DOHH2 (cell line): ENCODE measurements around the gene OXSR1.

ENCODE experiments used
- H3F3A ChIP-seq: fragments of 200-600 bp; sonication (generic), shearing (Covaris generic); 2 replicates; pipeline ENCODE4 v1.6.0; 2016; ENCODE audit warnings: antibody characterized with exemption, mild to moderate bottlenecking; ENCODE audit not compliant: control insufficient read depth, insufficient read depth
- H3K27ac ChIP-seq: fragments of 200-600 bp; sonication (generic); 2 replicates; pipeline ENCODE4 v1.5.1; 2014; ENCODE audit warnings: low read depth, mild to moderate bottlenecking, low read length, moderate library complexity
- H3K27me3 ChIP-seq: fragments of 200-600 bp; sonication (generic); 2 replicates; pipeline ENCODE4 v1.6.1; 2014; ENCODE audit warnings: mild to moderate bottlenecking, low read length, mixed read lengths; ENCODE audit not compliant: control insufficient read depth
- H3K36me3 ChIP-seq: fragments of 200-600 bp; sonication (generic); 2 replicates; pipeline ENCODE4 v1.6.1; 2014; ENCODE audit warnings: mild to moderate bottlenecking, low read length, moderate library complexity, mixed read lengths; ENCODE audit not compliant: control insufficient read depth
- H3K4me1 ChIP-seq: fragments of 200-600 bp; sonication (generic); 2 replicates; pipeline ENCODE4 v1.6.1; 2014; ENCODE audit warnings: mild to moderate bottlenecking, low read length, mixed read lengths; ENCODE audit not compliant: control insufficient read depth
- H3K4me2 ChIP-seq: fragments of 200-600 bp; sonication (generic); 2 replicates; pipeline ENCODE4 v1.6.0; 2014; ENCODE audit warnings: mild to moderate bottlenecking, low read length, moderate library complexity
- H3K4me3 ChIP-seq: fragments of 200-600 bp; sonication (generic); 2 replicates; pipeline ENCODE4 v1.5.1; 2014; ENCODE audit warnings: mild to moderate bottlenecking, low read length, mixed read lengths
- H3K79me2 ChIP-seq: fragments of 200-600 bp; sonication (generic); 2 replicates; pipeline ENCODE4 v1.6.1; 2014; ENCODE audit warnings: mild to moderate bottlenecking, low read length, mixed read lengths; ENCODE audit not compliant: control insufficient read depth
- H3K9me2 ChIP-seq: fragments of 200-600 bp; sonication (generic); replicated peaks from 2 replicates; pipeline ENCODE4 v1.6.1; 2014; ENCODE audit warnings: mild to moderate bottlenecking, low read length, mixed read lengths; ENCODE audit not compliant: control insufficient read depth
- H3K9me3 ChIP-seq: fragments of 200-600 bp; sonication (generic); 2 replicates; pipeline ENCODE4 v1.6.1; 2014; ENCODE audit warnings: antibody characterized with exemption, low read length, mixed read lengths; ENCODE audit not compliant: control insufficient read depth, insufficient read depth
- H4K20me1 ChIP-seq: fragments of 200-600 bp; sonication (generic); 2 replicates; pipeline ENCODE4 v1.6.0; 2014; ENCODE audit warnings: low read depth, mild to moderate bottlenecking, antibody characterized with exemption, low read length, moderate library complexity; ENCODE audit not compliant: control insufficient read depth, insufficient read depth
- EZH2phosphoT487 ChIP-seq: fragments of 200-600 bp; sonication (generic); IDR thresholded peaks from 2 replicates; pipeline ENCODE4 v1.6.1; 2017; ENCODE audit warnings: borderline replicate concordance, mild to moderate bottlenecking, antibody characterized with exemption, low read length, moderate library complexity, mixed read lengths
- TF ChIP-seq, protein P1 (sequence below): fragments of 200-600 bp; sonication (generic); IDR thresholded peaks from one replicate; pipeline ENCODE4 v1.5.1; 2014; ENCODE audit warnings: antibody characterized with exemption, mild to moderate bottlenecking, low read depth, low read length; ENCODE audit not compliant: poor library complexity, severe bottlenecking

Gene OXSR1

DNA sequence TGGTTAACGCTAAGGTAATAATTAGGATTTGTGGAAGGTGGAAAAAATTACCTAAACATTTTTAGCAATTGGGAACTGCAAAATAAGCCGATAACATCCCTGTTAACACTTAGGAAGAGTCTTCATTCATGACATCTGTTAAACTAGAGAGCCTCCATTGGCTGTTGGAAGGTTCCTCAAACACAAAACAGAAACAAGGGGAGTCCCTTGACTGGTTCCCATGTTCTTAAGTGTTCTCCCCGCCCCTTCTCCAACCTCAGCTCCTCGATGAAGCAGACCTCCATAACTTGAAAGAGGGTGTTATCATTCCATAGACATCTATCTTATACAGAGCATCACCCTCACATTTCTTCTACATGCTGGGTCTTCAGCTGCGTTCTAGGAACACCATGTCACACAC lies 102.8 kb downstream of the OXSR1 start:
- Histone ChIP-seq H4K20me1 (no peaks in the 10 kb centered on the region), H3K27ac (no peak overlapping the region), H3K9me3 (no peaks in the 10 kb centered on the region), H3K4me3 (no peak overlapping the region), H3F3A (no peaks in the 10 kb centered on the region), H3K4me1 (peaks cover 17% of the 10 kb centered on the region), H3K4me2 (peak overlapping the region; percentile 34; the same call in 1 of the 2 replicates), H3K36me3 (no peaks in the 10 kb centered on the region), H3K9me2 (no peaks in the 10 kb centered on the region), H3K79me2 (no peaks in the 10 kb centered on the region), H3K27me3 (no peaks in the 10 kb centered on the region)
- TF ChIP-seq, protein P1, sequence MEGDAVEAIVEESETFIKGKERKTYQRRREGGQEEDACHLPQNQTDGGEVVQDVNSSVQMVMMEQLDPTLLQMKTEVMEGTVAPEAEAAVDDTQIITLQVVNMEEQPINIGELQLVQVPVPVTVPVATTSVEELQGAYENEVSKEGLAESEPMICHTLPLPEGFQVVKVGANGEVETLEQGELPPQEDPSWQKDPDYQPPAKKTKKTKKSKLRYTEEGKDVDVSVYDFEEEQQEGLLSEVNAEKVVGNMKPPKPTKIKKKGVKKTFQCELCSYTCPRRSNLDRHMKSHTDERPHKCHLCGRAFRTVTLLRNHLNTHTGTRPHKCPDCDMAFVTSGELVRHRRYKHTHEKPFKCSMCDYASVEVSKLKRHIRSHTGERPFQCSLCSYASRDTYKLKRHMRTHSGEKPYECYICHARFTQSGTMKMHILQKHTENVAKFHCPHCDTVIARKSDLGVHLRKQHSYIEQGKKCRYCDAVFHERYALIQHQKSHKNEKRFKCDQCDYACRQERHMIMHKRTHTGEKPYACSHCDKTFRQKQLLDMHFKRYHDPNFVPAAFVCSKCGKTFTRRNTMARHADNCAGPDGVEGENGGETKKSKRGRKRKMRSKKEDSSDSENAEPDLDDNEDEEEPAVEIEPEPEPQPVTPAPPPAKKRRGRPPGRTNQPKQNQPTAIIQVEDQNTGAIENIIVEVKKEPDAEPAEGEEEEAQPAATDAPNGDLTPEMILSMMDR: no peak
- TF ChIP-seq EZH2phosphoT487: no peak

DNA sequence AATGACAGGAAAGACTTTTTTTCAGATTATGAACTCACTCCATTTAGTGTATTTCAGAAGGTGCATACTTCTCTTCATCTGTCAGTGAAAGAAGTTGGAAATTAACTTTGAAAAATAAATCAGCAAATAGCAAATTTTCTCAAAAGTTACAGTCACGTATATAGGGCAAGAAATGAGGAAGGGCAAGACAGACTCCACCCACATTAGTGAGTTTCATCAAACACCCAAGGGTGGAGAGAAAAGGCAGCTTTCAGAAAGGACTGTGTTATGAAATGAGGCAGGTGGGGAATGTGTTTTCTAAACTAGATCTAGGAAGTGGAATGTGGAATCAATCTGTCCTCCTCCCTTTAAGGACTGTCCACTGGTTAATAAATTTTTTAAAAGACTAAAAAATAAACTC lies 103.2 kb downstream of the OXSR1 start:
- H3K4me2 ChIP-seq: peak overlapping the region; percentile 34; the same call in 1 of the 2 replicates
- H3K79me2 ChIP-seq: no peaks in the 10 kb centered on the region
- H3K27me3 ChIP-seq: no peaks in the 10 kb centered on the region
- H3K4me3 ChIP-seq: no peak overlapping the region
- no peaks in the 10 kb centered on the region for H4K20me1 ChIP-seq
- H3K4me1 ChIP-seq: peaks cover 17% of the 10 kb centered on the region
- H3F3A ChIP-seq: no peaks in the 10 kb centered on the region
- H3K36me3 ChIP-seq: no peaks in the 10 kb centered on the region
- no peaks in the 10 kb centered on the region for H3K9me3 ChIP-seq
- no peak overlapping the region for H3K27ac ChIP-seq
- H3K9me2 ChIP-seq: no peaks in the 10 kb centered on the region
- TF ChIP-seq, protein P1: no peak
- TF ChIP-seq EZH2phosphoT487: no peak

DNA sequence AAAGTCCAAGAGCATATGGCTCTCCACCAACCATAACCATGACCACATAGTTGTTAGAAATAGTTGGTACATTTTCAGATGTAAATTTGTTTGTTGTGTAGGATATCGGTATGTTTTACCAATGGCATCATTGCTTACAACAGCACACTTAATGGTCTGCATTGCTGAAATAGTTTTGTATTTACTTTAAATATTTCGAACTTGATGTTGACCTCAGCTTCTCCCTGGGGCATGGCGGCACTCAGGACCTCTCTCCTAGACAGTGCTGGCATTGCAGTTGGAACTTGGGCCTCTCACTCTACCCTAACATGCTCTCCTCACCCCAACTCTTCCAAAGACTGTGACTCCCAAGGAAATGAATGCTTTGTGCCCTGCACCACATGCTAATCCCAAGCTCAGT lies 105.3 kb downstream of the OXSR1 start:
- Histone ChIP-seq H3K9me2 (no peaks in the 10 kb centered on the region), H3K4me1 (peaks cover 17% of the 10 kb centered on the region), H3K36me3 (no peaks in the 10 kb centered on the region), H3K4me3 (no peak overlapping the region), H3K9me3 (no peaks in the 10 kb centered on the region), H4K20me1 (no peaks in the 10 kb centered on the region), H3K4me2 (no peak overlapping the region), H3K27me3 (no peaks in the 10 kb centered on the region), H3K27ac (no peak overlapping the region), H3K79me2 (no peaks in the 10 kb centered on the region), H3F3A (no peaks in the 10 kb centered on the region)
- no peak for TF ChIP-seq EZH2phosphoT487
- TF ChIP-seq, protein P1: no peak
